ENCODE results near the gene NEU2. TPM values are rescaled to one million over a fixed set of nuclear protein-coding genes. Genes with fewer than 3 reads are reported as not detected.
"Not testable (repeated sequence)": the region's sequence is repeated elsewhere in the genome, so short reads cannot be mapped to it uniquely, and the experiment has no call there.

NEU2 gene
- polyA plus RNA-seq, 1 donor: not detected

- no peak for DNase-seq (ENCODE audit: low read depth)
These were observed 21.8 kb upstream of the NEU2 start for GRCh38 chr2:233010569-233011267.

- no peak for DNase-seq (ENCODE audit: low read depth)
These were observed 21.2 kb upstream of the NEU2 start for GRCh38 chr2:233011268-233011650.

GRCh38 chr2:233011702-233012131, 20.8 kb upstream of the NEU2 start:
- DNase-seq (ENCODE audit: low read depth): no peak

- no peak for DNase-seq (ENCODE audit: low read depth)
These were observed 20.0 kb upstream of the NEU2 start for GRCh38 chr2:233012301-233012971.

DNA sequence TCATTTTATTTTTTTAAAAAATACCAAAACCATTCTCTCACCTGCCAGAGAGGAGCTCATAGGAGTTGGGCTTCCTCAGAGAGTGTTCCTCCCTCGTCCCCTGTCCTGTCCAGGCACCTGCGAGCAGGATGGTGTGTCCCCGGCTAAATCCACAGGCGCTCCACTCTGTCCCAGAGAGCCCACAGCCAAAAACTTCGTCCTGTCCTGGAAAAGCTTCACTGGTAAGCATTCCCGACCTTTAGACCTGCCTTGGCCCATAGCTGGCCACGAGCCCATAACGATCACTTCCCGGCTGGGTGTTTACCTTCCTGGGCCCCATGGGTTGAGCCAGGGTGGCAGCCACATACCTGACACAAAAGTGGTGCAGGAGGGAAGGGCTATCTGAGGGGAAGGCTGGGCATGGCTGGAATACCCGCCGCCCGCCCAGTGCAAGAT, 19.4 kb upstream of the NEU2 start, which contains the start of gene NGEF:
Gene NGEF (minus strand): TSS at position 230 of the 435 bp plus-strand sequence. CDS start 38,366 bp downstream, outside the sequence.
- DNase-seq (ENCODE audit: low read depth): no peak

GRCh38 chr2:233013650-233014049, 18.8 kb upstream of the NEU2 start:
- DNase-seq (ENCODE audit: low read depth): no peak

DNA sequence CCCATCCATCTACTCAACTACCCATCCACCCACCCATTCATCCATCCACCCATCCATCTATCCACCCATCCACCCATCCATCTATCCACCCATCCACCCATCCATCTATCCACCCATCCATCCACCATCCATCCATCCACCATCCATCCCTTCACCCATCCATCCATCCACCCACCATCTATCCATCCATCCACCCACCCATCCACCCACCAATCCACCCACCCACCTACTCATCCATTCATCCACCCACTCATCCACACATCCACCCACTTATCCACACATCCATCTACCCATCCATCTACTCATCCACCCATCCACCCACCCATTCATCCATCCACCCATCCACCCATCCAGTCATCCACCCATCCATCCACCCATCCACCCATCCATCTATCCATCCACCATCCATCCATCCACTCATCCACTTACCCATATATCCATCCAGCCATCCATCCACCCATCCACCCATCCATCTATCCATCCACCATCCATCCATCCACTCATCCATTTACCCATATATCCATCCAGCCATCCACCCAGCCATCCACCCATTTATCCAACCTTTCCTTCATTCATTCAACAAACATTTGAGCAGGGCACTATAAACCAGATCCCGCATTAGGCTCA, 17.3 kb upstream of the NEU2 start:
- DNase-seq (ENCODE audit: low read depth): no peak

DNA sequence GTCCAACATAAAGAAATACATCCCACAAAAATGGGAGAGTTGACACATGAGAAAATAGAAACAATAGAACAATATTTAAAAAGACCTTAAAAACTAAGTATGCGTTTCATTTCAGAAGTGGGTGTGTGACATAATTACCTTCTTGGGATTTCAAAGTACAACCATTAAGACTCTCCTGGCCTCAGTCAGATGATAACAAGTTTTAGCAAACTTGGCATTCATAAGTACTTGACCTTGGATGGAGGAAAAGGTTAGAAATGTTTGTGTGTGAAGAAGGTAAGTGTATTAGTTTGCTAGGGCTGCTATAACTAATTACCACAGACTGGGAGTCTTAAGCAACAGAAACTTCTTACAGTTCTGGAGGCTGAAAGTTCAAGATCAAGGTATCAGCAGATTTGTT, 14.5 kb upstream of the NEU2 start:
- DNase-seq (ENCODE audit: low read depth): no peak

- DNase-seq (ENCODE audit: low read depth): not testable (repeated sequence)
These were observed 12.9 kb upstream of the NEU2 start for GRCh38 chr2:233019610-233020009.

DNA sequence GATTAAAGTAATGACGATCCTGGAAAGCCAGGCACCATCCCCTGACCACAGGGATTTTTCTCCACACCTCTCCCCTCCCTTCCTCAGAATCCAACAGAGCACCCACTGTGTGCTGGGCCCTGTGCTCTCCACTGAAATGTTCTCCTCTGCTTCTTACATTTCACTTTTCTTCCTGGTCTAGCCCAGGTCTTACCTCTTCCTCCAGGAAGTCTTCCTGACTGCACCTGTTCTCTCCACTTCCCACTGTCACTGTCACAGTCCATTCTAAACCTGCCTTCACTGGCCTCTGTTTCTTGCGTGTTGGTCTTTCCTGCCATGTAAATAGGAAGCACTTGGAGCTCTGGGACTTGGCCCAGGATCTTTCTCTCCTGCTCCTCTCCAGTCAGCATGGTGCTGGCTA, 12.0 kb upstream of the NEU2 start:
- no peak for DNase-seq (ENCODE audit: low read depth)

GRCh38 chr2:233021771-233022170, 10.7 kb upstream of the NEU2 start:
- no peak for DNase-seq (ENCODE audit: low read depth)

GRCh38 chr2:233022561-233022960, 9.9 kb upstream of the NEU2 start:
- no peak for DNase-seq (ENCODE audit: low read depth)

DNA sequence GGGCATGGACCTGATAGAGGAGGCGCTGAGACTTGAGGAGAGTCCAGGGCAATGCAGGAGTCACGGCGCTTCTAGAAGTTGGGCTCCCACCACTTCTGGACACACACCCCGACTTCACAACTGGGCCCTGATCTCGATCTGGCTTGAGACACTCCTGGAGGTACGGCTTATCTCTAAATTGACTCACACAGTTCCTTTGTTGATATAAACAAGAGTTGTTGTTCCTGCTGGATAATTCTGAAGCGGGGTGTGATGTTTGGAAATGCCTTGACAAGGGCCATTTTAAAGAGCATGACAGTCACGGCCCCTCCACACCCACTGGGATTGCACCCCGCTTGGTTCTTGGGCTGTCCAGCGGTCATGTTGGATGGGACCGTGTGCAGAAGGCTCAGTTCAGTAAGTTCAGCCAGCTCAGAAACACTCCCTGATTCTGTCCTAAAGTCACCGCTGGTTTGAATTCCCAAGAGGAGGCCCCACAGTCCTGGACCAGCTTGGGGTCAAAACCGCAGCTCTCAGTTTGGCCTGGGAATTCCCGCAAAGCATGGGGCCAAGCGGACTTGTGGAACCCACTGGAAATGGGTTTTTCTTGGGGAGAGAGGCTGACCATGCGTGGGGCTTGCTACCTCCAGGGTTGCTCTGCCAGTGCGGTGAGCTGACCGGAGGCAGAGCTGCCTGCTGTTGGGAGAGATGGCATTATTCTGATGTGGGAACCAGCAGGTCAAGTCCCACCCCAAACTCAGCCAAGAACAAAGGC, 9.3 kb upstream of the NEU2 start:
- DNase-seq (ENCODE audit: low read depth): no peak

- no peak for DNase-seq (ENCODE audit: low read depth)
These were observed 8.6 kb upstream of the NEU2 start for GRCh38 chr2:233023761-233024410.

DNA sequence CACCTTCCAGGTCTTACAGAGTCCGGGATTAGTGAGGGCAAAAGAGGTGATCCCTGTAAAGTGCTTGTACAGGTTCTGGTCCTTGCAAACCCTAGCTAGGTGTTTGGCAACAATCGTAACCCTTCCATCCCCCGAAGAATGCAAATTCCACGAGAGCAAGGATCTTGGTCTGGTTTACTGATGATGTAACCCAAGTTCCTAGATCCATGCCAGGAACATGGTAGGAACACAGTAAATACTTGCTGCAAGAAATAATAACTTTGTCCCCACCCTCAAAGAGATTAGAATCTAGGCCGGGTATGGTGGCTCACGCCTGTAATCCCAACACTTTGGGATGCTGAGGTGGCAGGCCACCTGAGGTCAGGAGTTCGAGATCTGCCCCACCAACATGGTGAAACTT, 6.8 kb upstream of the NEU2 start:
- no peak for DNase-seq (ENCODE audit: low read depth)

GRCh38 chr2:233026198-233026813, 6.2 kb upstream of the NEU2 start:
- DNase-seq (ENCODE audit: low read depth): no peak

- DNase-seq (ENCODE audit: low read depth): no peak
These were observed 3.2 kb upstream of the NEU2 start for GRCh38 chr2:233029321-233029720.

- no peak for DNase-seq (ENCODE audit: low read depth)
These were observed 644 bp upstream of the NEU2 start for GRCh38 chr2:233031556-233032500.

- no peak for DNase-seq (ENCODE audit: low read depth)
These were observed 1.2 kb downstream of the NEU2 start for GRCh38 chr2:233033672-233034071.
